ENCODE measurements around the gene NR3C2.

Gene NR3C2

GRCh38 chr4:148162991-148163390 lies 279.2 kb downstream of the NR3C2 start:
- Histone ChIP-seq H3K79me2 (ENCODE audit: insufficient read depth, low read length) (no peaks in the 10 kb centered on the region), H3K4me2 (ENCODE audit: insufficient read depth, low read length) (no peak overlapping the region), H3K9ac (ENCODE audit: low read depth, low read length) (no peak overlapping the region), H3K9me3 (ENCODE audit: insufficient read depth, low read length, severe bottlenecking) (no peaks in the 10 kb centered on the region), H3K36me3 (ENCODE audit: insufficient read depth, low read length) (no peaks in the 10 kb centered on the region), H4K20me1 (ENCODE audit: insufficient read depth, low read length) (no peaks in the 10 kb centered on the region), H3K4me3 (ENCODE audit: low read depth in 1 of 2, low read length in 2 of 2) (no peak overlapping the region), H2AFZ (ENCODE audit: low read depth, low read length) (no peak overlapping the region), H3K27me3 (ENCODE audit: insufficient read depth, low read length, poor library complexity) (no peaks in the 10 kb centered on the region), H3K27ac (ENCODE audit: low read length) (no peak overlapping the region), H3K4me1 (ENCODE audit: insufficient read depth, low read length) (no peaks in the 10 kb centered on the region)
- TF ChIP-seq EZH2 (IDR thresholded peaks at IDR 0.05; ENCODE audit: borderline replicate concordance, low read depth, low read length, severe bottlenecking) (no peak), CTCF (IDR thresholded peaks at IDR 0.05; ENCODE audit: borderline replicate concordance, extremely low read depth, low read length, poor library complexity, severe bottlenecking) (no peak)
- DNase-seq: no peak
- ATAC-seq (ENCODE audit: insufficient read depth, low read depth): no peak

GRCh38 chr4:148162519-148162918 lies 279.7 kb downstream of the NR3C2 start:
- H3K4me1 ChIP-seq (ENCODE audit: insufficient read depth, low read length): no peaks in the 10 kb centered on the region
- no peak for DNase-seq
- TF ChIP-seq CTCF (IDR thresholded peaks at IDR 0.05; ENCODE audit: borderline replicate concordance, extremely low read depth, low read length, poor library complexity, severe bottlenecking) (no peak), EZH2 (IDR thresholded peaks at IDR 0.05; ENCODE audit: borderline replicate concordance, low read depth, low read length, severe bottlenecking) (no peak)
- no peaks in the 10 kb centered on the region for H3K9me3 ChIP-seq (ENCODE audit: insufficient read depth, low read length, severe bottlenecking)
- no peak overlapping the region for H3K9ac ChIP-seq (ENCODE audit: low read depth, low read length)
- H2AFZ ChIP-seq (ENCODE audit: low read depth, low read length): no peak overlapping the region
- H3K4me3 ChIP-seq (ENCODE audit: low read depth in 1 of 2, low read length in 2 of 2): no peak overlapping the region
- H3K4me2 ChIP-seq (ENCODE audit: insufficient read depth, low read length): no peak overlapping the region
- H3K27ac ChIP-seq (ENCODE audit: low read length): no peak overlapping the region
- H3K36me3 ChIP-seq (ENCODE audit: insufficient read depth, low read length): no peaks in the 10 kb centered on the region
- no peaks in the 10 kb centered on the region for H3K79me2 ChIP-seq (ENCODE audit: insufficient read depth, low read length)
- H4K20me1 ChIP-seq (ENCODE audit: insufficient read depth, low read length): no peaks in the 10 kb centered on the region
- H3K27me3 ChIP-seq (ENCODE audit: insufficient read depth, low read length, poor library complexity): no peaks in the 10 kb centered on the region
- ATAC-seq (ENCODE audit: insufficient read depth, low read depth): no peak

- H3K4me3 ChIP-seq (ENCODE audit: low read depth in 1 of 2, low read length in 2 of 2): no peak overlapping the region
- TF ChIP-seq CTCF (IDR thresholded peaks at IDR 0.05; ENCODE audit: borderline replicate concordance, extremely low read depth, low read length, poor library complexity, severe bottlenecking) (no peak), EZH2 (IDR thresholded peaks at IDR 0.05; ENCODE audit: borderline replicate concordance, low read depth, low read length, severe bottlenecking) (no peak)
- no peak for ATAC-seq (ENCODE audit: insufficient read depth, low read depth)
- no peak overlapping the region for H2AFZ ChIP-seq (ENCODE audit: low read depth, low read length)
- no peak overlapping the region for H3K4me2 ChIP-seq (ENCODE audit: insufficient read depth, low read length)
- H4K20me1 ChIP-seq (ENCODE audit: insufficient read depth, low read length): no peaks in the 10 kb centered on the region
- H3K4me1 ChIP-seq (ENCODE audit: insufficient read depth, low read length): no peaks in the 10 kb centered on the region
- H3K79me2 ChIP-seq (ENCODE audit: insufficient read depth, low read length): no peaks in the 10 kb centered on the region
- H3K27ac ChIP-seq (ENCODE audit: low read length): no peak overlapping the region
- H3K27me3 ChIP-seq (ENCODE audit: insufficient read depth, low read length, poor library complexity): no peaks in the 10 kb centered on the region
- no peak overlapping the region for H3K9ac ChIP-seq (ENCODE audit: low read depth, low read length)
- H3K36me3 ChIP-seq (ENCODE audit: insufficient read depth, low read length): no peaks in the 10 kb centered on the region
- DNase-seq: no peak
- no peaks in the 10 kb centered on the region for H3K9me3 ChIP-seq (ENCODE audit: insufficient read depth, low read length, severe bottlenecking)
Observed at GRCh38 chr4:148161601-148162000, 280.6 kb downstream of the NR3C2 start.

- Histone ChIP-seq H2AFZ (ENCODE audit: low read depth, low read length) (no peak overlapping the region), H3K4me2 (ENCODE audit: insufficient read depth, low read length) (no peak overlapping the region), H3K4me3 (ENCODE audit: low read depth in 1 of 2, low read length in 2 of 2) (no peak overlapping the region), H3K79me2 (ENCODE audit: insufficient read depth, low read length) (no peaks in the 10 kb centered on the region), H4K20me1 (ENCODE audit: insufficient read depth, low read length) (no peaks in the 10 kb centered on the region), H3K9ac (ENCODE audit: low read depth, low read length) (no peak overlapping the region), H3K4me1 (ENCODE audit: insufficient read depth, low read length) (no peaks in the 10 kb centered on the region), H3K36me3 (ENCODE audit: insufficient read depth, low read length) (no peaks in the 10 kb centered on the region), H3K27me3 (ENCODE audit: insufficient read depth, low read length, poor library complexity) (no peaks in the 10 kb centered on the region), H3K27ac (ENCODE audit: low read length) (no peak overlapping the region), H3K9me3 (ENCODE audit: insufficient read depth, low read length, severe bottlenecking) (no peaks in the 10 kb centered on the region)
- DNase-seq (no peak), ATAC-seq (ENCODE audit: insufficient read depth, low read depth) (no peak)
- TF ChIP-seq CTCF (IDR thresholded peaks at IDR 0.05; ENCODE audit: borderline replicate concordance, extremely low read depth, low read length, poor library complexity, severe bottlenecking) (no peak), EZH2 (IDR thresholded peaks at IDR 0.05; ENCODE audit: borderline replicate concordance, low read depth, low read length, severe bottlenecking) (no peak)
Observed at GRCh38 chr4:148159793-148160192, 282.4 kb downstream of the NR3C2 start.
